Measurements from ENCODE around the gene ABCA13. TPM values are rescaled to one million over a fixed set of nuclear protein-coding genes. Genes with fewer than 3 reads are reported as not detected.

Gene ABCA13
- total RNA-seq, 6 experiments from 2014 or later: 0.43 to 2.6 (median 0.84) TPM

- Histone ChIP-seq H3K4me1 (no peaks in the 10 kb centered on the region), H3K27ac (no peak overlapping the region), H3K27me3 (no peaks in the 10 kb centered on the region), H3K4me3 (no peak overlapping the region), H3K9me3 (no peaks in the 10 kb centered on the region), H3K36me3 (no peaks in the 10 kb centered on the region)
- DNase-seq (no peak), ATAC-seq (no peak)
- intact Hi-C loops (cut with DNase I): no loop called here
- TF ChIP-seq POLR2A (IDR thresholded peaks at IDR 0.05) (no peak), CTCF (IDR thresholded peaks at IDR 0.05) (no peak)
- WGBS (ENCODE audit: insufficient coverage, low coverage, low lambda C conversion rate, missing lambda C conversion rate): 8% methylated on average over 2 of the region's 2 CpGs
These were observed 509.7 kb downstream of the ABCA13 start for GRCh38 chr7:48681006-48681405.

- intact Hi-C loops (cut with DNase I): no loop called here
- 6% methylated on average over 1 of the region's 1 CpG for WGBS (ENCODE audit: insufficient coverage, low coverage, low lambda C conversion rate, missing lambda C conversion rate)
- TF ChIP-seq CTCF (IDR thresholded peaks at IDR 0.05) (no peak), POLR2A (IDR thresholded peaks at IDR 0.05) (no peak)
- ATAC-seq (peak in 3 of 4 donors; percentile 40 to 53 (median 48)), DNase-seq (no peak)
- Histone ChIP-seq H3K4me3 (no peak overlapping the region), H3K27ac (no peak overlapping the region), H3K36me3 (no peaks in the 10 kb centered on the region), H3K9me3 (no peaks in the 10 kb centered on the region), H3K27me3 (no peaks in the 10 kb centered on the region), H3K4me1 (no peaks in the 10 kb centered on the region)
These were observed 520.5 kb downstream of the ABCA13 start for GRCh38 chr7:48691788-48692187.

Other genes starting within 250 kb of the ABCA13 start
- gene PKD1L1, start 223.0 kb upstream of the ABCA13 start, total RNA-seq: 1 to 10 TPM in 1 of 6 experiments, under 1 TPM in 4, not detected in 1; 0.13 to 1.4 (median 0.51) TPM
- 10 to 100 TPM; 16.1 to 40.5 (median 25.5) TPM for gene HUS1, start 191.8 kb upstream of the ABCA13 start, total RNA-seq
- not detected for gene SUN3, start 142.4 kb upstream of the ABCA13 start, total RNA-seq
- gene C7orf57, start 135.9 kb upstream of the ABCA13 start, total RNA-seq: not detected
- gene UPP1, start 82.2 kb upstream of the ABCA13 start, total RNA-seq: 10 to 100 TPM in 4 of 6 experiments, 1 to 10 TPM in 2; 7.3 to 19.8 (median 13.1) TPM

Measured in right lobe of liver (tissue), 6 donors.